ENCODE measurements around the gene SMPX.
A peak's percentile ranks its signal among the peaks of the same experiment; 100 is the strongest.
"Not testable (repeated sequence)": the region's sequence is repeated elsewhere in the genome, so short reads cannot be mapped to it uniquely, and the experiment has no call there.

The SMPX gene

GRCh38 chrX:21757960-21758359, at the start of gene SMPX:
Gene SMPX, minus strand, starts transcription at chrX:21758116. Its CDS starts 3,826 bp downstream, at chrX:21754290.
- no peak for DNase-seq (ENCODE audit: low read depth, low spot score)

GRCh38 chrX:21806691-21807090, 48.8 kb upstream of the SMPX start:
- no peak for DNase-seq (ENCODE audit: low read depth, low spot score)

GRCh38 chrX:21802839-21803238, 44.9 kb upstream of the SMPX start:
- DNase-seq (ENCODE audit: low read depth, low spot score): no peak

- DNase-seq (ENCODE audit: low read depth, low spot score): no peak
These were observed 44.2 kb upstream of the SMPX start for GRCh38 chrX:21802054-21802670.

GRCh38 chrX:21800344-21800770, 42.4 kb upstream of the SMPX start:
- DNase-seq (ENCODE audit: low read depth, low spot score): no peak

GRCh38 chrX:21799767-21800166, 41.9 kb upstream of the SMPX start:
- no peak for DNase-seq (ENCODE audit: low read depth, low spot score)

- no peak for DNase-seq (ENCODE audit: low read depth, low spot score)
These were observed 40.8 kb upstream of the SMPX start for GRCh38 chrX:21798677-21799219.

- no peak for DNase-seq (ENCODE audit: low read depth, low spot score)
These were observed 24.1 kb upstream of the SMPX start for GRCh38 chrX:21781976-21782375.

- DNase-seq (ENCODE audit: low read depth, low spot score): no peak
These were observed 23.6 kb upstream of the SMPX start for GRCh38 chrX:21781525-21781924.

GRCh38 chrX:21779095-21779494, 21.2 kb upstream of the SMPX start:
- no peak for DNase-seq (ENCODE audit: low read depth, low spot score)

GRCh38 chrX:21778236-21778635, 20.3 kb upstream of the SMPX start:
- DNase-seq (ENCODE audit: low read depth, low spot score): peak; percentile 9

GRCh38 chrX:21775128-21775527, 17.2 kb upstream of the SMPX start:
- not testable (repeated sequence) for DNase-seq (ENCODE audit: low read depth, low spot score)

GRCh38 chrX:21773036-21773435, 15.1 kb upstream of the SMPX start:
- not testable (repeated sequence) for DNase-seq (ENCODE audit: low read depth, low spot score)

GRCh38 chrX:21770631-21771321, 12.9 kb upstream of the SMPX start:
- no peak for DNase-seq (ENCODE audit: low read depth, low spot score)

- no peak for DNase-seq (ENCODE audit: low read depth, low spot score)
These were observed 8.2 kb upstream of the SMPX start for GRCh38 chrX:21766101-21766500.

- no peak for DNase-seq (ENCODE audit: low read depth, low spot score)
These were observed 6.1 kb upstream of the SMPX start for GRCh38 chrX:21764008-21764407.

- DNase-seq (ENCODE audit: low read depth, low spot score): no peak
These were observed 572 bp upstream of the SMPX start for GRCh38 chrX:21758488-21758887.

GRCh38 chrX:21756785-21757529, 959 bp downstream of the SMPX start:
- DNase-seq (ENCODE audit: low read depth, low spot score): no peak

GRCh38 chrX:21749924-21750323, 8.0 kb downstream of the SMPX start:
- no peak for DNase-seq (ENCODE audit: low read depth, low spot score)

GRCh38 chrX:21748235-21748634, 9.7 kb downstream of the SMPX start:
- DNase-seq (ENCODE audit: low read depth, low spot score): no peak

GRCh38 chrX:21747558-21747957, 10.4 kb downstream of the SMPX start:
- no peak for DNase-seq (ENCODE audit: low read depth, low spot score)

- no peak for DNase-seq (ENCODE audit: low read depth, low spot score)
These were observed 12.2 kb downstream of the SMPX start for GRCh38 chrX:21745756-21746155.

Data from iPS DF 19.7 (cell line).